PC-3 (cell line): ENCODE results near the gene ST6GAL1. TPM values are rescaled to one million over a fixed set of nuclear protein-coding genes. Genes with fewer than 3 reads are reported as not detected.
"Not testable (repeated sequence)": the region's sequence is repeated elsewhere in the genome, so short reads cannot be mapped to it uniquely, and the experiment has no call there.

Experiments used
- ATAC-seq: fragments of 200-7000 bp; cut with Tn5 transposase; 2 replicates; pipeline ENCODE4 v1.9.1; 2020; ENCODE audit warnings: mild to moderate bottlenecking, moderate library complexity
- BruUV-seq: library from RNA; stranded (reverse); fragments of 400-500 nt; replicated peaks from 2 replicates; lab custom pipeline; 2021; lab: Mats Ljungman, UMichigan
- CTCF ChIA-PET: fragments of 300-600 bp; sonication (Branson Sonifier 250); formaldehyde crosslinking; loops from one replicate; lab custom pipeline; 2022; ENCODE audit warnings: antibody characterized with exemption; lab: Charles Lee
- POLR2A ChIA-PET: fragments of 300-600 bp; sonication (Branson Sonifier 250); formaldehyde crosslinking; loops from one replicate; lab custom pipeline; 2022; ENCODE audit warnings: antibody characterized with exemption; ENCODE audit not compliant: unreplicated experiment; lab: Charles Lee
- DNase-seq: peaks from one replicate; pipeline ENCODE4 v3.0.0-alpha.2; 2015
- H2AFZ ChIP-seq: fragments of 300-600 bp; sonication (generic); 2 replicates; pipeline ENCODE4 v1.6.0; 2016; ENCODE audit warnings: antibody characterized with exemption, low read length
- H3F3A ChIP-seq: fragments of 300-600 bp; sonication (generic); one replicate; pipeline ENCODE4 v1.6.0; 2017; ENCODE audit warnings: antibody characterized with exemption, low read length, control low read depth, mild to moderate bottlenecking; ENCODE audit not compliant: unreplicated experiment
- H3K27ac ChIP-seq: fragments of 300-600 bp; sonication (generic); 2 replicates; pipeline ENCODE4 v1.5.1; 2016; ENCODE audit warnings: mild to moderate bottlenecking, low read length
- H3K27me3 ChIP-seq: fragments of 300-600 bp; sonication (generic); 2 replicates; pipeline ENCODE4 v1.6.1; 2016; ENCODE audit warnings: low read length, mixed read lengths
- H3K36me3 ChIP-seq: fragments of 300-600 bp; sonication (generic); 2 replicates; pipeline ENCODE4 v1.6.1; 2016; ENCODE audit warnings: low read depth, mixed run types, low read length, mixed read lengths
- H3K4me1 ChIP-seq: fragments of 300-600 bp; sonication (generic); 2 replicates; pipeline ENCODE4 v1.5.1; 2016; ENCODE audit warnings: low read length; ENCODE audit not compliant: insufficient read depth
- H3K4me2 ChIP-seq: fragments of 300-600 bp; sonication (generic); 2 replicates; pipeline ENCODE4 v1.6.0; 2016; ENCODE audit warnings: low read length
- H3K4me3 ChIP-seq: fragments of 300-600 bp; sonication (generic); 2 replicates; pipeline ENCODE4 v1.5.1; 2016; ENCODE audit warnings: mild to moderate bottlenecking, low read length, mixed read lengths
- H3K79me2 ChIP-seq: fragments of 300-600 bp; sonication (generic); 2 replicates; pipeline ENCODE4 v1.6.1; 2017; ENCODE audit warnings: low read length, mixed read lengths
- H3K9ac ChIP-seq: fragments of 300-600 bp; sonication (generic); 2 replicates; pipeline ENCODE4 v1.6.0; 2016; ENCODE audit warnings: mild to moderate bottlenecking, low read length
- H3K9me2 ChIP-seq: fragments of 300-600 bp; sonication (generic); replicated peaks from 2 replicates; pipeline ENCODE4 v1.6.1; 2016; ENCODE audit warnings: mixed run types, low read length, mixed read lengths
- H3K9me3 ChIP-seq: fragments of 300-600 bp; sonication (generic); 2 replicates; pipeline ENCODE4 v1.6.1; 2016; ENCODE audit warnings: low read length, mixed read lengths
- H4K20me1 ChIP-seq: fragments of 300-600 bp; sonication (generic); 2 replicates; pipeline ENCODE4 v1.6.1; 2016; ENCODE audit warnings: low read length, mixed read lengths
- EZH2 ChIP-seq: fragments of 300-600 bp; sonication (generic); IDR thresholded peaks from one replicate; pipeline ENCODE4 v1.6.1; 2017; ENCODE audit warnings: antibody characterized with exemption, mild to moderate bottlenecking, low read length; ENCODE audit not compliant: unreplicated experiment
- EZH2phosphoT487 ChIP-seq: fragments of 300-600 bp; sonication (generic); IDR thresholded peaks from 2 replicates; pipeline ENCODE4 v1.6.1; 2018; ENCODE audit warnings: mild to moderate bottlenecking, antibody characterized with exemption, low read length, borderline replicate concordance
- intact Hi-C: fragments of 100-400 bp; cut with micrococcal nuclease; formaldehyde crosslinking; loops from 2 replicates; pipeline ENCODE4 v1.9.0; 2023
- total RNA-seq: library from RNA; depleted of rRNA; stranded (reverse); fragments of >200 nt; gene quantifications from 2 replicates; pipeline ENCODE4 v1.2.3, GENCODE V29; 2014
- TF ChIP-seq, protein P1 (sequence below): fragments of 300-600 bp; sonication (generic); conservative IDR thresholded peaks from 2 replicates; pipeline ENCODE4 v1.5.1; 2017; ENCODE audit warnings: antibody characterized with exemption, low read depth, mild to moderate bottlenecking, low read length

The ST6GAL1 gene
- total RNA-seq, 1 experiment from 2014 or later: 9.4 TPM

DNA sequence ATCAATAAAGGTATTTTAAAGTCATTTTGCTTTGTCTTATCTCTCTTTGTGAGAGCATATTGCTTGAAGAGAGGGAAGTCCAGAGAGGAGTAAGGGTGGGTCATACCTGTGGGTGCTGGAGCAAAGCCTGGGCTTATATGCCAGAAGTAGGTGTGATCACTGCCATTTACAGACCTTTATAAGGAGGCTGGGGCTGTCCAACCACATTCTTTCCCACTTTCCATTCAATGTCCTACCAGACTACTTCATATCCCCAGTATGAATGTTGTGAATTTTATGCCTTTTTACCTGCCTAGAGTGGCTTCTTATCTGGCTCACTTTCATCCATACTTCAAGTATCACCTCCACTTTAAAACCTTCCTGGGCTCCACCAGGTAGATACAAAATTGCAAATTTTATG, 39.4 kb upstream of the ST6GAL1 start:
- Histone ChIP-seq H2AFZ (no peak overlapping the region), H3K4me1 (no peaks in the 10 kb centered on the region), H3K79me2 (no peaks in the 10 kb centered on the region), H4K20me1 (no peaks in the 10 kb centered on the region), H3K9me2 (no peaks in the 10 kb centered on the region), H3K27me3 (no peaks in the 10 kb centered on the region), H3K4me3 (no peak overlapping the region), H3K4me2 (no peak overlapping the region), H3K36me3 (no peaks in the 10 kb centered on the region), H3K9me3 (no peaks in the 10 kb centered on the region), H3K27ac (no peak overlapping the region), H3K9ac (no peak overlapping the region), H3F3A (no peaks in the 10 kb centered on the region)
- POLR2A ChIA-PET: no interaction called here
- no peak for TF ChIP-seq EZH2phosphoT487
- TF ChIP-seq EZH2: no peak
- TF ChIP-seq, protein P1, sequence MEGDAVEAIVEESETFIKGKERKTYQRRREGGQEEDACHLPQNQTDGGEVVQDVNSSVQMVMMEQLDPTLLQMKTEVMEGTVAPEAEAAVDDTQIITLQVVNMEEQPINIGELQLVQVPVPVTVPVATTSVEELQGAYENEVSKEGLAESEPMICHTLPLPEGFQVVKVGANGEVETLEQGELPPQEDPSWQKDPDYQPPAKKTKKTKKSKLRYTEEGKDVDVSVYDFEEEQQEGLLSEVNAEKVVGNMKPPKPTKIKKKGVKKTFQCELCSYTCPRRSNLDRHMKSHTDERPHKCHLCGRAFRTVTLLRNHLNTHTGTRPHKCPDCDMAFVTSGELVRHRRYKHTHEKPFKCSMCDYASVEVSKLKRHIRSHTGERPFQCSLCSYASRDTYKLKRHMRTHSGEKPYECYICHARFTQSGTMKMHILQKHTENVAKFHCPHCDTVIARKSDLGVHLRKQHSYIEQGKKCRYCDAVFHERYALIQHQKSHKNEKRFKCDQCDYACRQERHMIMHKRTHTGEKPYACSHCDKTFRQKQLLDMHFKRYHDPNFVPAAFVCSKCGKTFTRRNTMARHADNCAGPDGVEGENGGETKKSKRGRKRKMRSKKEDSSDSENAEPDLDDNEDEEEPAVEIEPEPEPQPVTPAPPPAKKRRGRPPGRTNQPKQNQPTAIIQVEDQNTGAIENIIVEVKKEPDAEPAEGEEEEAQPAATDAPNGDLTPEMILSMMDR: no peak
- CTCF ChIA-PET: no interaction called here
- ATAC-seq (no peak), DNase-seq (no peak)
- no TSS peak for BruUV-seq
- intact Hi-C loops: no loop called here

DNA sequence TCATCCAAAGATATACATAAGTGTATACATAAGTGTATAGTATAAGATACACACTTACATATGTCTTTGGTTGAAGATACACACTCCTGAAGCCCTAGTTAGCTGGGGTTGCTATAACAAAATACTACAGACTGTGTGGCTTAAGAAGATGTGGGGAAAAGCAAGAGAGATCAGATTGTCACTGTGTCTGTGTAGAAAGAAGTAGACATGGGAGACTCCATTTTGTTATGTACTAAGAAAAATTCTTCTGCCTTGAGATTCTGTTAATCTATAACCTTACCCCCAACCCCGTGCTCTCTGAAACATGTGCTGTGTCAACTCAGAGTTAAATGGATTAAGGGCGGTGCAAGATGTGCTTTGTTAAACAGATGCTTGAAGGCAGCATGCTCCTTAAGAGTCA, 37.3 kb upstream of the ST6GAL1 start:
- H3K4me2 ChIP-seq, H3K36me3 ChIP-seq, BruUV-seq: not testable (repeated sequence)

DNA sequence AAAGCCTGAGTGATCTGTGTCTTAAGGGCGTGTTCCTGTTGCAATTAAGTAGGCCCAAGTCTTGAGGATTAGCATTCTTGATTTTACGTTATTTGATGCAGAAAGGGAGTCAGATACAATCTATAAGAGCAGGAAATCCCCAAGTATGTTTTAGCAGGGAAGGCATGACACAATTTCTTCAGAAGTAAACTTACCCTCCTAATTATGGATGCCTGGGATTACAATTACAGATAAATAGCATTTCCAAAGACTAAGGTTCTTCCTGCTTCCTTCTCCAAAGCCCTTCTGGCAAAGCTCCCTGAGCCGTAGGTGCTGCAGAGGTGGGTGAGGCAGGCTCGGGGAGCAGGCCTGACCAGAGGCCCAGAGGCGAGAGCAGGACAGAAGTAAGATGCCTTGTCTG, 34.9 kb upstream of the ST6GAL1 start:
- H3K9ac ChIP-seq: no peak overlapping the region
- H3K4me3 ChIP-seq: no peak overlapping the region
- H3K27me3 ChIP-seq: no peaks in the 10 kb centered on the region
- no peaks in the 10 kb centered on the region for H3K79me2 ChIP-seq
- no peaks in the 10 kb centered on the region for H3K4me1 ChIP-seq
- ChIA-PET POLR2A (no interaction called here), CTCF (no interaction called here)
- no TSS peak for BruUV-seq
- no peak overlapping the region for H3K27ac ChIP-seq
- no peaks in the 10 kb centered on the region for H3F3A ChIP-seq
- intact Hi-C loops: no loop called here
- no peaks in the 10 kb centered on the region for H3K36me3 ChIP-seq
- H3K9me2 ChIP-seq: no peaks in the 10 kb centered on the region
- ATAC-seq (no peak), DNase-seq (no peak)
- H4K20me1 ChIP-seq: no peaks in the 10 kb centered on the region
- TF ChIP-seq EZH2phosphoT487 (no peak), EZH2 (no peak)
- TF ChIP-seq, protein P1: no peak
- no peak overlapping the region for H3K4me2 ChIP-seq
- H3K9me3 ChIP-seq: no peaks in the 10 kb centered on the region
- H2AFZ ChIP-seq: no peak overlapping the region

More for the DNA sequence above, 37.3 kb upstream of the ST6GAL1 start:
- H3K4me3 ChIP-seq, H3K27me3 ChIP-seq, H3K27ac ChIP-seq, H3K79me2 ChIP-seq, H3K4me1 ChIP-seq, H3F3A ChIP-seq, H2AFZ ChIP-seq, H4K20me1 ChIP-seq, ATAC-seq, H3K9ac ChIP-seq, DNase-seq, intact Hi-C loops, H3K9me2 ChIP-seq, CTCF ChIA-PET, POLR2A ChIA-PET, H3K9me3 ChIP-seq: not testable (repeated sequence)
